Mesenchymal stem cell (in vitro differentiated cells and primary cell): ENCODE data around the gene PCSK6.
A peak's percentile ranks its signal among the peaks of the same experiment; 100 is the strongest.

Source experiments
- DNase-seq: peaks from one replicate; pipeline ENCODE4 v3.0.0-alpha.2; 2013
- H2AFZ ChIP-seq: one replicate; pipeline ENCODE4 v1.6.1; 2013; ENCODE audit warnings: low read depth, mild to moderate bottlenecking, control low read depth, inconsistent platforms, low read length, moderate library complexity
- H2AK5ac ChIP-seq: 2 replicates; pipeline ENCODE4 v1.6.1; 2013; ENCODE audit warnings: low read length, moderate library complexity, mild to moderate bottlenecking, inconsistent platforms; ENCODE audit not compliant: severe bottlenecking
- H2BK120ac ChIP-seq: one replicate; pipeline ENCODE4 v1.6.1; 2013; ENCODE audit warnings: low read depth, mild to moderate bottlenecking, inconsistent platforms, low read length, moderate library complexity
- H2BK12ac ChIP-seq, 2 experiments: one replicate each; pipeline ENCODE4 v1.6.1; 2013; ENCODE audit warnings: inconsistent platforms in 2 of 2, low read length in 2 of 2, mild to moderate bottlenecking in 2 of 2, moderate library complexity in 2 of 2, control low read depth in 1 of 2
- H2BK15ac ChIP-seq: one replicate; pipeline ENCODE4 v1.6.1; 2013; ENCODE audit warnings: mild to moderate bottlenecking, low read depth, inconsistent platforms; ENCODE audit not compliant: poor library complexity, severe bottlenecking
- H2BK5ac ChIP-seq: 2 replicates; pipeline ENCODE4 v1.6.1; 2013; ENCODE audit warnings: low read depth, mild to moderate bottlenecking, low read length, control low read depth, inconsistent platforms; ENCODE audit not compliant: poor library complexity, severe bottlenecking
- H3K14ac ChIP-seq, 2 experiments: one replicate each; pipeline ENCODE4 v1.6.1; 2013; ENCODE audit warnings: inconsistent platforms in 2 of 2, low read length in 2 of 2, control low read depth in 1 of 2, mild to moderate bottlenecking in 1 of 2, moderate library complexity in 1 of 2
- H3K18ac ChIP-seq, 2 experiments: one replicate each; pipeline ENCODE4 v1.6.1; 2013; ENCODE audit warnings: inconsistent platforms in 2 of 2, low read length in 2 of 2, control low read depth in 1 of 2, low read depth in 1 of 2, mild to moderate bottlenecking in 1 of 2
- H3K23ac ChIP-seq, 2 experiments: one replicate each; pipeline ENCODE4 v1.6.1; 2013; ENCODE audit warnings: inconsistent platforms in 2 of 2, low read length in 2 of 2, mild to moderate bottlenecking in 2 of 2, moderate library complexity in 2 of 2, control low read depth in 1 of 2
- H3K27ac ChIP-seq: 2 replicates; pipeline ENCODE4 v1.5.1; 2013; ENCODE audit warnings: mild to moderate bottlenecking, moderate library complexity, low read length, control low read depth, inconsistent platforms; ENCODE audit not compliant: poor library complexity, severe bottlenecking
- H3K27me3 ChIP-seq, 2 experiments: 2 replicates each; pipeline versions ENCODE4 v1.6.1 to v1.7.0; 2013; ENCODE audit warnings: low read length in 2 of 2, mild to moderate bottlenecking in 2 of 2, moderate library complexity in 2 of 2, control low read depth in 1 of 2, inconsistent platforms in 1 of 2; ENCODE audit not compliant: control insufficient read depth in 1 of 2, insufficient read depth in 1 of 2
- H3K36me3 ChIP-seq, 2 experiments: 2 replicates each; pipeline versions ENCODE4 v1.6.1 to v1.7.0; 2013; ENCODE audit warnings: low read length in 2 of 2, control low read depth in 1 of 2, inconsistent platforms in 1 of 2, low read depth in 1 of 2, mild to moderate bottlenecking in 1 of 2; ENCODE audit not compliant: insufficient read depth in 2 of 2, control insufficient read depth in 1 of 2
- H3K4ac ChIP-seq, 2 experiments: one replicate each; pipeline ENCODE4 v1.6.1; 2013; ENCODE audit warnings: inconsistent platforms in 2 of 2, low read length in 2 of 2, mild to moderate bottlenecking in 2 of 2, moderate library complexity in 2 of 2, control low read depth in 1 of 2, low read depth in 1 of 2
- H3K4me1 ChIP-seq: 2 replicates; pipeline ENCODE4 v1.6.1; 2013; ENCODE audit warnings: low read depth, low read length, control low read depth; ENCODE audit not compliant: control insufficient read depth, insufficient read depth
- H3K4me2 ChIP-seq: 2 replicates; pipeline ENCODE4 v1.6.1; 2013; ENCODE audit warnings: low read length, mild to moderate bottlenecking, inconsistent platforms; ENCODE audit not compliant: poor library complexity, severe bottlenecking
- H3K4me3 ChIP-seq, 2 experiments: 2 replicates each; pipeline versions ENCODE4 v1.5.1 to v1.7.0; 2013; ENCODE audit warnings: low read length in 2 of 2, mild to moderate bottlenecking in 2 of 2, control low read depth in 1 of 2, low read depth in 1 of 2; ENCODE audit not compliant: insufficient read depth in 1 of 2
- H3K79me1 ChIP-seq: replicated peaks from 2 replicates; pipeline ENCODE4 v1.6.1; 2013; ENCODE audit warnings: mild to moderate bottlenecking, control low read depth, low read length, inconsistent platforms; ENCODE audit not compliant: poor library complexity, severe bottlenecking
- H3K9ac ChIP-seq: 2 replicates; pipeline ENCODE4 v1.7.0; 2013; ENCODE audit warnings: mild to moderate bottlenecking, low read length, moderate library complexity
- H3K9me3 ChIP-seq: 2 replicates; pipeline ENCODE4 v1.7.0; 2013; ENCODE audit warnings: mild to moderate bottlenecking, low read length; ENCODE audit not compliant: control insufficient read depth
- H4K8ac ChIP-seq: one replicate; pipeline ENCODE4 v1.6.1; 2013; ENCODE audit warnings: inconsistent platforms, mild to moderate bottlenecking, low read length, moderate library complexity
- H4K91ac ChIP-seq: one replicate; pipeline ENCODE4 v1.6.1; 2013; ENCODE audit warnings: mild to moderate bottlenecking, low read length, inconsistent platforms
- WGBS: methylation state at CpG from one replicate; pipeline ENCODE4 v1.1.7; 2013; ENCODE audit warnings: mixed read lengths; 5-methylcytosine and 5-hydroxymethylcytosine counted together

Gene PCSK6

GRCh38 chr15:101444807-101445508 lies 44.5 kb downstream of the PCSK6 start:
- Histone ChIP-seq H3K4me1 (no peaks in the 10 kb centered on the region), H2BK5ac (no peak overlapping the region), H3K9me3 (no peaks in the 10 kb centered on the region), H3K18ac (no peak overlapping the region), H3K9ac (no peak overlapping the region), H3K4me2 (no peak overlapping the region), H3K79me1 (no peaks in the 10 kb centered on the region), H4K8ac (no peak overlapping the region), H3K27ac (no peak overlapping the region), H3K4me3 (no peak overlapping the region), H4K91ac (no peak overlapping the region), H2BK12ac (peak overlapping the region in 1 of 2 experiments; percentile 24), H3K23ac (no peak overlapping the region), H2BK15ac (no peak overlapping the region), H2BK120ac (no peak overlapping the region), H2AK5ac (no peak overlapping the region), H3K36me3 (no peaks in the 10 kb centered on the region), H2AFZ (no peak overlapping the region), H3K4ac (peak overlapping the region in 1 of 2 experiments; percentile 4), H3K27me3 (no peaks in the 10 kb centered on the region), H3K14ac (no peak overlapping the region)
- no peak for DNase-seq
- 95% methylated on average over 12 of the region's 12 CpGs for WGBS

- H2AK5ac ChIP-seq: no peak overlapping the region
- H3K4me2 ChIP-seq: no peak overlapping the region
- no peak for DNase-seq
- no peak overlapping the region for H3K23ac ChIP-seq
- H3K4me3 ChIP-seq: no peak overlapping the region
- H3K9me3 ChIP-seq: no peaks in the 10 kb centered on the region
- H3K18ac ChIP-seq: no peak overlapping the region
- H2AFZ ChIP-seq: no peak overlapping the region
- H3K9ac ChIP-seq: no peak overlapping the region
- no peak overlapping the region for H3K4ac ChIP-seq
- H4K91ac ChIP-seq: no peak overlapping the region
- H3K27ac ChIP-seq: no peak overlapping the region
- no peaks in the 10 kb centered on the region for H3K27me3 ChIP-seq
- H2BK120ac ChIP-seq: no peak overlapping the region
- no peak overlapping the region for H2BK5ac ChIP-seq
- H3K36me3 ChIP-seq: no peaks in the 10 kb centered on the region
- no peak overlapping the region for H2BK12ac ChIP-seq
- no peaks in the 10 kb centered on the region for H3K4me1 ChIP-seq
- WGBS: 89% methylated on average over 8 of the region's 8 CpGs
- H3K79me1 ChIP-seq: no peaks in the 10 kb centered on the region
- no peak overlapping the region for H3K14ac ChIP-seq
- no peak overlapping the region for H2BK15ac ChIP-seq
- no peak overlapping the region for H4K8ac ChIP-seq
These were observed 45.5 kb downstream of the PCSK6 start for GRCh38 chr15:101444015-101444414.

GRCh38 chr15:101442272-101442671 lies 47.2 kb downstream of the PCSK6 start:
- no peak overlapping the region for H2AK5ac ChIP-seq
- 98% methylated on average over 4 of the region's 6 CpGs for WGBS
- H3K9me3 ChIP-seq: no peaks in the 10 kb centered on the region
- H4K91ac ChIP-seq: no peak overlapping the region
- H2BK15ac ChIP-seq: no peak overlapping the region
- H3K23ac ChIP-seq: no peak overlapping the region
- H3K27me3 ChIP-seq: no peaks in the 10 kb centered on the region
- no peak for DNase-seq
- H2AFZ ChIP-seq: no peak overlapping the region
- no peak overlapping the region for H2BK5ac ChIP-seq
- H3K4me1 ChIP-seq: no peaks in the 10 kb centered on the region
- no peaks in the 10 kb centered on the region for H3K79me1 ChIP-seq
- no peak overlapping the region for H3K27ac ChIP-seq
- H3K4me3 ChIP-seq: no peak overlapping the region
- H2BK120ac ChIP-seq: no peak overlapping the region
- H3K36me3 ChIP-seq: no peaks in the 10 kb centered on the region
- no peak overlapping the region for H3K4me2 ChIP-seq
- no peak overlapping the region for H2BK12ac ChIP-seq
- H3K9ac ChIP-seq: no peak overlapping the region
- H3K4ac ChIP-seq: no peak overlapping the region
- no peak overlapping the region for H3K14ac ChIP-seq
- H4K8ac ChIP-seq: no peak overlapping the region
- no peak overlapping the region for H3K18ac ChIP-seq

- no peak for DNase-seq
- Histone ChIP-seq H2BK12ac (no peak overlapping the region), H3K4me3 (peak overlapping the region in 1 of 2 experiments; percentile 60), H3K27me3 (no peaks in the 10 kb centered on the region), H2BK15ac (no peak overlapping the region), H2BK5ac (no peak overlapping the region), H2AK5ac (no peak overlapping the region), H3K36me3 (no peaks in the 10 kb centered on the region), H2AFZ (no peak overlapping the region), H3K4me2 (no peak overlapping the region), H3K14ac (no peak overlapping the region), H3K79me1 (no peaks in the 10 kb centered on the region), H3K4ac (no peak overlapping the region), H4K8ac (no peak overlapping the region), H3K9ac (peak overlapping the region; percentile 50), H3K9me3 (no peaks in the 10 kb centered on the region), H3K27ac (no peak overlapping the region), H3K18ac (no peak overlapping the region), H3K4me1 (no peaks in the 10 kb centered on the region), H4K91ac (no peak overlapping the region), H3K23ac (no peak overlapping the region), H2BK120ac (no peak overlapping the region)
- WGBS: 90% methylated on average over 11 of the region's 11 CpGs
These were observed 47.8 kb downstream of the PCSK6 start for GRCh38 chr15:101441696-101442095.
